ENCODE results near the gene ZNF358. TPM values are rescaled to one million over a fixed set of nuclear protein-coding genes. Genes with fewer than 3 reads are reported as not detected.
A peak's percentile ranks its signal among the peaks of the same experiment; 100 is the strongest.
"Not testable (repeated sequence)": the region's sequence is repeated elsewhere in the genome, so short reads cannot be mapped to it uniquely, and the experiment has no call there.

ZNF358 gene
- total and polyA plus RNA-seq, 4 donors: 49.1 to 119 (median 56.5) TPM

- Histone ChIP-seq H3K9me3 (ENCODE audit: control insufficient read depth, low read length) (no peaks in the 10 kb centered on the region), H3K27ac (ENCODE audit: low read depth in 1 of 2, low read length in 2 of 2) (peak overlapping the region in 1 of 2 donors; percentile 37), H3K4me3 (ENCODE audit: low read length in 2 of 2) (peak overlapping the region; percentile 44 to 82), H3K27me3 (ENCODE audit: control insufficient read depth in 1 of 2, insufficient read depth in 2 of 2, low read length in 1 of 2) (no peaks in the 10 kb centered on the region), H3K4me1 (ENCODE audit: control insufficient read depth in 1 of 2, insufficient read depth in 2 of 2, low read length in 2 of 2) (no peaks in the 10 kb centered on the region), H3K36me3 (ENCODE audit: control insufficient read depth in 1 of 2, insufficient read depth in 2 of 2, low read length in 1 of 2) (peaks cover 3% of the 10 kb centered on the region in 2 donors)
- DNase-seq (no peak), ATAC-seq (ENCODE audit: low FRiP score) (no peak)
- intact Hi-C loops (cut with DNase I): loop anchor here (2.0 to 10.0 kb wide), 4 partner anchors 47 to 181 kb away; partner anchors contain the start of gene PEX11G (in 1 of the 2)
- WGBS, 2 donors: 23 to 29% methylated on average over 26 to 30 of the region's 30 CpGs
These were observed 20.2 kb downstream of the ZNF358 start for GRCh38 chr19:7535998-7536695.

DNA sequence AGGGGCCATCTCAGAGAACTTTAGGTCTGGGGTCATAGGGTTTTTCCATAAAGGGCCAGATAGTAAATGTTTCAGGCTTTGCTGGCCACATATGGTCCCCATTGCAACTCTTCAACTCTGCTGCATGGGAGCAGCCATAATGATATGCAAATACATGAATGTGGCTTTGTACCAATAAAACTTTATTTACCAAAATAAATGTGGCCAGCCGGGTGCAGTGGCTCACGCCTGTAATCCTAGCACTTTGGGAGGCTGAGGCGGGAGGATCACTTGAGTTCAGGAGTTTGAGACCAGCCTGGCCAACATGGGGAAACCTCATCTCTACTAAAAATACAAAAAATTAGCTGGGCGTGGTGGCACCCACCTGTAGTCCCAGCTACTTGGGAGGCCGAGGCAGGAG is 23.1 kb downstream of the ZNF358 start:
- not testable (repeated sequence) for ATAC-seq (ENCODE audit: low FRiP score); H3K36me3 ChIP-seq (ENCODE audit: control insufficient read depth in 1 of 2, insufficient read depth in 2 of 2, low read length in 1 of 2); H3K27ac ChIP-seq (ENCODE audit: low read depth in 1 of 2, low read length in 2 of 2); H3K4me1 ChIP-seq (ENCODE audit: control insufficient read depth in 1 of 2, insufficient read depth in 2 of 2, low read length in 2 of 2); DNase-seq; H3K9me3 ChIP-seq (ENCODE audit: control insufficient read depth, low read length); H3K4me3 ChIP-seq (ENCODE audit: low read length in 2 of 2); H3K27me3 ChIP-seq (ENCODE audit: control insufficient read depth in 1 of 2, insufficient read depth in 2 of 2, low read length in 1 of 2)
- intact Hi-C loops (cut with DNase I): loop anchor here (5.0 to 10.0 kb wide), 3 partner anchors 142 to 184 kb away; no protein-coding TSS in a partner anchor
- WGBS, 2 donors: 95 to 96% methylated on average over 5 of the region's 5 CpGs

GRCh38 chr19:7539827-7540425 is 24.0 kb downstream of the ZNF358 start:
- DNase-seq: no peak
- no peak for ATAC-seq (ENCODE audit: low FRiP score)
- H3K27ac ChIP-seq (ENCODE audit: low read depth in 1 of 2, low read length in 2 of 2): no peak overlapping the region
- 94% methylated on average over 28 of the region's 28 CpGs for WGBS, 2 donors
- no peaks in the 10 kb centered on the region for H3K9me3 ChIP-seq (ENCODE audit: control insufficient read depth, low read length)
- intact Hi-C loops (cut with DNase I): loop anchor here (5.0 to 10.0 kb wide), 3 partner anchors 143 to 185 kb away; no protein-coding TSS in a partner anchor
- H3K36me3 ChIP-seq (ENCODE audit: control insufficient read depth in 1 of 2, insufficient read depth in 2 of 2, low read length in 1 of 2): peaks cover 3 to 5% of the 10 kb centered on the region in 2 donors
- H3K27me3 ChIP-seq (ENCODE audit: control insufficient read depth in 1 of 2, insufficient read depth in 2 of 2, low read length in 1 of 2): no peaks in the 10 kb centered on the region
- no peaks in the 10 kb centered on the region for H3K4me1 ChIP-seq (ENCODE audit: control insufficient read depth in 1 of 2, insufficient read depth in 2 of 2, low read length in 2 of 2)
- H3K4me3 ChIP-seq (ENCODE audit: low read length in 2 of 2): no peak overlapping the region

GRCh38 chr19:7540761-7541474 is 25.0 kb downstream of the ZNF358 start:
- Histone ChIP-seq H3K27ac (ENCODE audit: low read depth in 1 of 2, low read length in 2 of 2) (no peak overlapping the region), H3K4me1 (ENCODE audit: control insufficient read depth in 1 of 2, insufficient read depth in 2 of 2, low read length in 2 of 2) (no peaks in the 10 kb centered on the region), H3K36me3 (ENCODE audit: control insufficient read depth in 1 of 2, insufficient read depth in 2 of 2, low read length in 1 of 2) (peaks cover 3 to 5% of the 10 kb centered on the region in 2 donors), H3K27me3 (ENCODE audit: control insufficient read depth in 1 of 2, insufficient read depth in 2 of 2, low read length in 1 of 2) (no peaks in the 10 kb centered on the region), H3K9me3 (ENCODE audit: control insufficient read depth, low read length) (no peaks in the 10 kb centered on the region), H3K4me3 (ENCODE audit: low read length in 2 of 2) (no peak overlapping the region)
- DNase-seq (peak in 1 of 2 donors; percentile 48), ATAC-seq (ENCODE audit: low FRiP score) (no peak)
- intact Hi-C loops (cut with DNase I): no loop called here
- WGBS, 2 donors: 73 to 78% methylated on average over 36 to 39 of the region's 39 CpGs

GRCh38 chr19:7541475-7541824 is 25.5 kb downstream of the ZNF358 start:
- Histone ChIP-seq H3K27ac (ENCODE audit: low read depth in 1 of 2, low read length in 2 of 2) (no peak overlapping the region), H3K36me3 (ENCODE audit: control insufficient read depth in 1 of 2, insufficient read depth in 2 of 2, low read length in 1 of 2) (peaks cover 3 to 5% of the 10 kb centered on the region in 2 donors)

GRCh38 chr19:7541828-7542443 is 26.0 kb downstream of the ZNF358 start:
- Histone ChIP-seq H3K4me3 (ENCODE audit: low read length in 2 of 2) (no peak overlapping the region), H3K36me3 (ENCODE audit: control insufficient read depth in 1 of 2, insufficient read depth in 2 of 2, low read length in 1 of 2) (peaks cover 3 to 5% of the 10 kb centered on the region in 2 donors), H3K27ac (ENCODE audit: low read depth in 1 of 2, low read length in 2 of 2) (no peak overlapping the region), H3K9me3 (ENCODE audit: control insufficient read depth, low read length) (no peaks in the 10 kb centered on the region), H3K27me3 (ENCODE audit: control insufficient read depth in 1 of 2, insufficient read depth in 2 of 2, low read length in 1 of 2) (no peaks in the 10 kb centered on the region), H3K4me1 (ENCODE audit: control insufficient read depth in 1 of 2, insufficient read depth in 2 of 2, low read length in 2 of 2) (no peaks in the 10 kb centered on the region)
- intact Hi-C loops (cut with DNase I): no loop called here
- DNase-seq (no peak), ATAC-seq (ENCODE audit: low FRiP score) (no peak)
- WGBS, 2 donors: 96 to 97% methylated on average over 11 of the region's 11 CpGs

More at GRCh38 chr19:7541475-7541824, 25.5 kb downstream of the ZNF358 start:
- Histone ChIP-seq H3K27me3 (ENCODE audit: control insufficient read depth in 1 of 2, insufficient read depth in 2 of 2, low read length in 1 of 2) (no peaks in the 10 kb centered on the region), H3K4me3 (ENCODE audit: low read length in 2 of 2) (no peak overlapping the region), H3K9me3 (ENCODE audit: control insufficient read depth, low read length) (no peaks in the 10 kb centered on the region), H3K4me1 (ENCODE audit: control insufficient read depth in 1 of 2, insufficient read depth in 2 of 2, low read length in 2 of 2) (no peaks in the 10 kb centered on the region)
- WGBS, 2 donors: 90 to 94% methylated on average over 15 of the region's 15 CpGs
- intact Hi-C loops (cut with DNase I): no loop called here
- ATAC-seq (ENCODE audit: low FRiP score) (no peak), DNase-seq (peak in 1 of 2 donors; percentile 45)

- Histone ChIP-seq H3K27ac (ENCODE audit: low read depth in 1 of 2, low read length in 2 of 2) (no peak overlapping the region), H3K9me3 (ENCODE audit: control insufficient read depth, low read length) (no peaks in the 10 kb centered on the region), H3K4me3 (ENCODE audit: low read length in 2 of 2) (no peak overlapping the region), H3K36me3 (ENCODE audit: control insufficient read depth in 1 of 2, insufficient read depth in 2 of 2, low read length in 1 of 2) (peaks cover 3 to 5% of the 10 kb centered on the region in 2 donors), H3K4me1 (ENCODE audit: control insufficient read depth in 1 of 2, insufficient read depth in 2 of 2, low read length in 2 of 2) (no peaks in the 10 kb centered on the region), H3K27me3 (ENCODE audit: control insufficient read depth in 1 of 2, insufficient read depth in 2 of 2, low read length in 1 of 2) (no peaks in the 10 kb centered on the region)
- 94 to 95% methylated on average over 20 to 24 of the region's 24 CpGs for WGBS, 2 donors
- intact Hi-C loops (cut with DNase I): no loop called here
- ATAC-seq (ENCODE audit: low FRiP score) (no peak), DNase-seq (peak in 1 of 2 donors; percentile 47)
These were observed 26.8 kb downstream of the ZNF358 start for GRCh38 chr19:7542556-7543348.

DNA sequence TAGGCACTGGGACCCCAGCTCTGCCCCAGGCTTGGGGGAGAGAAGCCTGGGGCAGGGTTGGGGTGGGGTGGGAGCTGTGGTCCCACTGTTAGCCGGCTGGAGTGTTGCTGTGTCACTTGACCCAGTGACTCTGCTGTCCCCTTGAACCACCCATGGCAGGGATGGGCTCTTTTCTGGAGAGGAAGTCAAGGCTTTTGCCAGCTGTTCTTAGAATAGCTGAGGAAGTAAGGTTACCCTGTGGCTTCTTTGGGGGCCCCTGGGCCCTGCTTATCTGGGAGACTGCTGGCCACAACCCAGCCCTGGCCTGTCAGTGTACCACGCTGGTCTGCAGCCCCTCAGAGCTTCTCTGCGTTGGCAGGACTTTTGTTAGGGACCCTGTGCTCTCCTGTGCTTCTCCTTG is 28.7 kb downstream of the ZNF358 start:
- peak; percentile 23 for ATAC-seq (ENCODE audit: low FRiP score)
- intact Hi-C loops (cut with DNase I): no loop called here
- peak in 1 of 2 donors; percentile 59 for DNase-seq
- Histone ChIP-seq H3K27me3 (ENCODE audit: control insufficient read depth in 1 of 2, insufficient read depth in 2 of 2, low read length in 1 of 2) (no peaks in the 10 kb centered on the region), H3K9me3 (ENCODE audit: control insufficient read depth, low read length) (no peaks in the 10 kb centered on the region), H3K4me3 (ENCODE audit: low read length in 2 of 2) (no peak overlapping the region), H3K27ac (ENCODE audit: low read depth in 1 of 2, low read length in 2 of 2) (no peak overlapping the region), H3K4me1 (ENCODE audit: control insufficient read depth in 1 of 2, insufficient read depth in 2 of 2, low read length in 2 of 2) (no peaks in the 10 kb centered on the region), H3K36me3 (ENCODE audit: control insufficient read depth in 1 of 2, insufficient read depth in 2 of 2, low read length in 1 of 2) (peaks cover 0 to 5% of the 10 kb centered on the region in 2 donors)
- 84 to 85% methylated on average over 3 of the region's 3 CpGs for WGBS, 2 donors

Data from aorta (tissue), 5 donors.